H1 (cell line): ENCODE data around the gene GLP1R. TPM values are rescaled to one million over a fixed set of nuclear protein-coding genes. Genes with fewer than 3 reads are reported as not detected.

Experiments
- CTCF ChIA-PET: fragments of 300-600 bp; sonication (Branson Sonifier 250); formaldehyde crosslinking; loops from one replicate; lab custom pipeline; 2021; ENCODE audit not compliant: partially characterized antibody; lab: Charles Lee
- POLR2A ChIA-PET: fragments of 300-600 bp; sonication (Branson Sonifier 250); formaldehyde crosslinking; loops from one replicate; lab custom pipeline; 2021; ENCODE audit warnings: inconsistent platforms; ENCODE audit not compliant: partially characterized antibody; lab: Charles Lee
- DNase-seq, 2 experiments: peaks; one replicate each; pipeline versions ENCODE4 v3.0.0 to v3.0.0-alpha.2; 2010 to 2022; ENCODE audit warnings: low spot score in 2 of 2, low read depth in 1 of 2, mixed read lengths in 1 of 2
- FAIRE-seq: peaks from 2 replicates; lab custom pipeline; 2011; peaks lifted over from hg19 to GRCh38; lab: Jason Lieb, UNC
- H2AFZ ChIP-seq: 2 replicates; pipeline ENCODE4 v1.8.1; 2012; ENCODE audit warnings: low read length, inconsistent platforms
- H2AK5ac ChIP-seq: 2 replicates; pipeline ENCODE4 v1.6.1; 2013; ENCODE audit warnings: low read depth, low read length
- H2BK120ac ChIP-seq: replicated peaks from 2 replicates; pipeline ENCODE3; 2013; ENCODE audit warnings: low read depth, low read length, inconsistent platforms
- H2BK12ac ChIP-seq: 2 replicates; pipeline ENCODE4 v1.6.1; 2013; ENCODE audit warnings: low read depth, low read length
- H2BK15ac ChIP-seq: 2 replicates; pipeline ENCODE4 v1.6.1; 2013; ENCODE audit warnings: low read length
- H2BK20ac ChIP-seq: 2 replicates; pipeline ENCODE4 v1.6.1; 2013; ENCODE audit warnings: low read length
- H2BK5ac ChIP-seq: 2 replicates; pipeline ENCODE4 v1.6.1; 2013; ENCODE audit warnings: low read depth, low read length
- H3K14ac ChIP-seq: 2 replicates; pipeline ENCODE4 v1.6.1; 2013; ENCODE audit warnings: inconsistent platforms; ENCODE audit not compliant: insufficient read length
- H3K18ac ChIP-seq: 2 replicates; pipeline ENCODE4 v1.6.1; 2013; ENCODE audit warnings: low read length; ENCODE audit errors: extremely low read depth
- H3K23ac ChIP-seq: 2 replicates; pipeline ENCODE4 v1.6.1; 2013; ENCODE audit warnings: inconsistent platforms; ENCODE audit not compliant: insufficient read length
- H3K23me2 ChIP-seq: 2 replicates; pipeline ENCODE4 v1.6.1; 2013; ENCODE audit warnings: low read depth, low read length
- H3K27ac ChIP-seq: 2 replicates; pipeline ENCODE4 v1.6.1; 2011; ENCODE audit warnings: low read depth, low read length, inconsistent platforms
- H3K27me3 ChIP-seq, 4 experiments: replicated peaks in 1 of 4; 1 replicate in 1 of 4; 2 replicates in 3 of 4; pipeline versions ENCODE4 v1.6.1 to v1.8.1; 2011 to 2013; ENCODE audit warnings: low read length in 3 of 4, mild to moderate bottlenecking in 3 of 4, inconsistent platforms in 2 of 4, mixed read lengths in 2 of 4, moderate library complexity in 1 of 4; ENCODE audit not compliant: control insufficient read depth in 3 of 4, insufficient read depth in 3 of 4; ENCODE audit errors: extremely low read depth in 1 of 4
- H3K36me3 ChIP-seq, 4 experiments: 2 replicates each; pipeline versions ENCODE4 v1.6.1 to v1.8.1; 2011 to 2013; ENCODE audit warnings: mild to moderate bottlenecking in 4 of 4, low read length in 3 of 4, moderate library complexity in 2 of 4, control low read depth in 1 of 4, inconsistent platforms in 1 of 4; ENCODE audit not compliant: insufficient read depth in 4 of 4, control insufficient read depth in 2 of 4
- H3K4ac ChIP-seq: replicated peaks from 2 replicates; pipeline ENCODE3; 2013; ENCODE audit warnings: low read length, low read depth, mixed read lengths, inconsistent platforms; ENCODE audit not compliant: insufficient read length
- H3K4me1 ChIP-seq, 4 experiments: replicated peaks in 1 of 4; 1 replicate in 1 of 4; 2 replicates in 3 of 4; pipeline versions ENCODE4 v1.6.1 to v1.8.1; 2011 to 2013; ENCODE audit warnings: low read length in 3 of 4, inconsistent platforms in 2 of 4, mixed read lengths in 1 of 4; ENCODE audit not compliant: insufficient read depth in 4 of 4, control insufficient read depth in 3 of 4
- H3K4me2 ChIP-seq, 2 experiments: 2 replicates each; pipeline versions ENCODE4 v1.6.1 to v1.8.1; 2011 to 2013; ENCODE audit warnings: low read depth in 2 of 2, low read length in 2 of 2, control low read depth in 1 of 2, inconsistent platforms in 1 of 2, mild to moderate bottlenecking in 1 of 2; ENCODE audit not compliant: insufficient read depth in 1 of 2
- H3K4me3 ChIP-seq, 4 experiments: fragments of 200-600, 300-600 bp in 1 of 4; sonication (generic), shearing (Covaris generic), sonication (Bioruptor Twin) in 1 of 4; 2 replicates each; pipeline versions ENCODE4 v1.5.1 to v1.8.1; 2011 to 2016; ENCODE audit warnings: low read length in 4 of 4, low read depth in 3 of 4, control low read depth in 2 of 4, inconsistent platforms in 2 of 4, mild to moderate bottlenecking in 2 of 4, mixed read lengths in 1 of 4, moderate library complexity in 1 of 4; ENCODE audit not compliant: insufficient read depth in 2 of 4; ENCODE audit errors: extremely low read depth in 1 of 4
- H3K56ac ChIP-seq: replicated peaks from 2 replicates; pipeline ENCODE3; 2013; ENCODE audit warnings: low read depth, mild to moderate bottlenecking, mixed read lengths, low read length, inconsistent platforms; ENCODE audit not compliant: insufficient read length
- H3K79me1 ChIP-seq: 2 replicates; pipeline ENCODE4 v1.6.1; 2013; ENCODE audit warnings: low read depth, low read length, control low read depth
- H3K79me2 ChIP-seq, 2 experiments: 2 replicates each; pipeline versions ENCODE4 v1.6.1 to v1.8.1; 2012 to 2013; ENCODE audit warnings: low read length in 2 of 2, mild to moderate bottlenecking in 2 of 2, inconsistent platforms in 1 of 2; ENCODE audit not compliant: insufficient read depth in 2 of 2, control insufficient read depth in 1 of 2
- H3K9ac ChIP-seq, 4 experiments: replicated peaks in 1 of 4; 1 replicate in 1 of 4; 2 replicates in 3 of 4; pipeline versions ENCODE4 v1.6.1 to v1.8.1; 2011 to 2013; ENCODE audit warnings: low read depth in 3 of 4, low read length in 3 of 4, control low read depth in 2 of 4, mild to moderate bottlenecking in 2 of 4, moderate library complexity in 2 of 4, inconsistent platforms in 1 of 4; ENCODE audit errors: extremely low read depth in 1 of 4
- H3K9me3 ChIP-seq, 2 experiments: 2 replicates each; pipeline versions ENCODE4 v1.6.1 to v1.8.1; 2012 to 2013; ENCODE audit warnings: mild to moderate bottlenecking in 2 of 2, moderate library complexity in 2 of 2, control low read depth in 1 of 2, inconsistent platforms in 1 of 2, low read depth in 1 of 2, low read length in 1 of 2, mixed read lengths in 1 of 2; ENCODE audit not compliant: insufficient read depth in 2 of 2
- H4K20me1 ChIP-seq, 2 experiments: replicated peaks in 1 of 2; 2 replicates each; pipeline versions ENCODE3 to v1.8.1; 2011 to 2013; ENCODE audit warnings: inconsistent platforms in 2 of 2, low read length in 2 of 2, mild to moderate bottlenecking in 1 of 2; ENCODE audit not compliant: insufficient read depth in 2 of 2, control insufficient read depth in 1 of 2
- H4K5ac ChIP-seq: 2 replicates; pipeline ENCODE4 v1.6.1; 2013; ENCODE audit warnings: low read length, low read depth, mixed read lengths, inconsistent platforms; ENCODE audit not compliant: insufficient read length
- H4K8ac ChIP-seq: 2 replicates; pipeline ENCODE4 v1.8.0; 2013; ENCODE audit warnings: mild to moderate bottlenecking, moderate library complexity, low read length, inconsistent platforms; ENCODE audit not compliant: insufficient read depth; ENCODE audit errors: extremely low read depth
- H4K91ac ChIP-seq: replicated peaks from 2 replicates; pipeline ENCODE3; 2013; ENCODE audit warnings: low read length, mixed read lengths, inconsistent platforms; ENCODE audit not compliant: insufficient read length
- BCL11A ChIP-seq, 2 experiments: IDR thresholded peaks; one replicate each; pipeline ENCODE4 v1.6.1; 2011; ENCODE audit warnings: low read depth in 2 of 2, low read length in 2 of 2, mild to moderate bottlenecking in 2 of 2
- WGBS, 2 experiments: shearing (Covaris generic) in 1 of 2; methylation state at CpG; one replicate each; pipeline versions ENCODE4 v1.1.6 to v1.1.7; 2013 to 2015; ENCODE audit warnings: low lambda C conversion rate in 2 of 2, mixed read lengths in 2 of 2, inconsistent platforms in 1 of 2, low coverage in 1 of 2, missing lambda C conversion rate in 1 of 2; ENCODE audit not compliant: insufficient replicate concordance in 2 of 2, insufficient coverage in 1 of 2, insufficient read length in 1 of 2; ENCODE audit errors: extremely low coverage in 1 of 2, missing lambda C conversion rate in 1 of 2; 5-methylcytosine and 5-hydroxymethylcytosine counted together
- polyA plus RNA-seq, 7 experiments: library from polyadenylated mRNA; depleted of rRNA in 3 of 7; stranded (reverse) in 5 of 7; unstranded in 2 of 7; fragments of >200 nt in 5 of 7; fragments of 200-250 nt in 2 of 7; gene quantifications; 1 replicate in 5 of 7; 2 replicates in 1 of 7; 4 replicates in 1 of 7; pipeline versions ENCODE4 v1.2.1 to v1.2.3, GENCODE V29; 2011 to 2013; ENCODE audit warnings: missing spikeins in 2 of 7, mixed read lengths in 2 of 7
- total RNA-seq: library from RNA; stranded (reverse); fragmentation: NEBNext Ultra II Directional; extraction: Animal tissue kit (Norgen Biotek cat#: 25700); gene quantifications from 2 replicates; pipeline ENCODE4 v1.2.1, GENCODE V29; 2021

GLP1R gene
- total and polyA plus RNA-seq, 2 of the 8 experiments (the other 6 are each of a cell fraction or from before 2014, with no cell fraction given), result 2.6 to 2.7 TPM

DNA sequence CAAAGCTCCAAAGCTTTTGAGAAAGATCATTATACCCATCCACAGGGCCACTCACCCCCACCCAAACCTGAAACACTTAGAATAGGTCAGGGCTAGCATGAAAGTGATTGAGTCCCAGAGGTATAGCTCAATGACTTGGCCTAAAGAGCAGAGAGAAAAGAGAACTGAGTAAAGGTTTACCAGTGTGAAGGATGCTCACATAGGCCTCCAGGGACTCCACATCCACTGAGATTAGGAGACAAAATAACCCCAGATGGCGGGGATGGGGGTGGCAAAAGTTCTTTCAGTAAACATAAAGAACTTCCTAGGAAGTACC lies 54.2 kb downstream of the GLP1R start:
- Histone ChIP-seq H3K9ac (no peak overlapping the region), H4K5ac (no peak overlapping the region), H3K79me1 (no peaks in the 10 kb centered on the region), H2BK120ac (no peak overlapping the region), H3K4me3 (no peak overlapping the region), H3K14ac (no peak overlapping the region), H4K8ac (no peak overlapping the region), H2BK20ac (no peak overlapping the region), H2AFZ (no peak overlapping the region), H3K79me2 (no peaks in the 10 kb centered on the region), H4K91ac (no peak overlapping the region), H3K27me3 (no peaks in the 10 kb centered on the region; a peak in 1 of 7 replicates), H2AK5ac (no peak overlapping the region), H3K36me3 (0 out of 8 replicates have a peak, but pooled peaks cover 0 to 3% (median 0%) of the 10 kb centered on the region in 4 experiments), H2BK12ac (no peak overlapping the region), H2BK15ac (no peak overlapping the region), H3K23me2 (no peaks in the 10 kb centered on the region), H4K20me1 (no peaks in the 10 kb centered on the region), H3K18ac (no peak overlapping the region), H3K9me3 (no peaks in the 10 kb centered on the region), H3K56ac (no peak overlapping the region), H3K4me2 (no peak overlapping the region), H3K23ac (no peak overlapping the region), H3K4ac (no peak overlapping the region), H3K27ac (no peak overlapping the region), H2BK5ac (no peak overlapping the region), H3K4me1 (no peaks in the 10 kb centered on the region; a peak in 1 of 7 replicates)
- WGBS, 2 experiments, result 94% methylated on average over 1 of the region's 1 CpG; no CpG with 5 or more reads in 1 of the 2 experiments
- no peak for FAIRE-seq
- TF ChIP-seq BCL11A (IDR thresholded peaks at IDR 0.05; ENCODE audit: low read depth in 2 of 2, low read length in 2 of 2), result no peak
- DNase-seq, result no peak
- CTCF ChIA-PET, result interaction anchor here (0.7 to 9.0 kb wide), 61 partner anchors 9 to 314 kb away, joined by 3 to 250 read pairs (median 5); partner anchors contain the start of genes GLP1R and KCNK17
- POLR2A ChIA-PET, result interaction anchor here (1.3 kb wide), 1 partner anchor 12 kb away, joined by 8 read pairs; the partner anchor contains the start of gene SAYSD1
